Measurements from ENCODE around the gene UBE2E2.

Gene UBE2E2

GRCh38 chr3:23444386-23444785, 241.3 kb downstream of the UBE2E2 start:
- DNase-seq, result no peak

GRCh38 chr3:23446301-23446700, 243.2 kb downstream of the UBE2E2 start:
- no peak for DNase-seq

- DNase-seq, result no peak
Measured at GRCh38 chr3:23448998-23449537, 245.9 kb downstream of the UBE2E2 start.

GRCh38 chr3:23450051-23450450, 246.9 kb downstream of the UBE2E2 start:
- no peak for DNase-seq

- DNase-seq, result no peak
Measured at GRCh38 chr3:23450806-23451205, 247.7 kb downstream of the UBE2E2 start.

GRCh38 chr3:23452408-23452807, 249.3 kb downstream of the UBE2E2 start:
- DNase-seq, result no peak

GRCh38 chr3:23455084-23455483, 252.0 kb downstream of the UBE2E2 start:
- no peak for DNase-seq

GRCh38 chr3:23455775-23456174, 252.6 kb downstream of the UBE2E2 start:
- no peak for DNase-seq

- DNase-seq, result no peak
Measured at GRCh38 chr3:23457697-23458096, 254.6 kb downstream of the UBE2E2 start.

GRCh38 chr3:23459465-23459864, 256.3 kb downstream of the UBE2E2 start:
- no peak for DNase-seq

- no peak for DNase-seq
Measured at GRCh38 chr3:23459889-23460546, 256.9 kb downstream of the UBE2E2 start.

- no peak for DNase-seq
Measured at GRCh38 chr3:23461069-23461468, 257.9 kb downstream of the UBE2E2 start.

GRCh38 chr3:23463791-23464190, 260.7 kb downstream of the UBE2E2 start:
- no peak for DNase-seq

- DNase-seq, result no peak
Measured at GRCh38 chr3:23465569-23465968, 262.4 kb downstream of the UBE2E2 start.

GRCh38 chr3:23468203-23468602, 265.1 kb downstream of the UBE2E2 start:
- no peak for DNase-seq

GRCh38 chr3:23474580-23475357, 271.6 kb downstream of the UBE2E2 start:
- DNase-seq, result no peak

- DNase-seq, result no peak
Measured at GRCh38 chr3:23475446-23475845, 272.3 kb downstream of the UBE2E2 start.

GRCh38 chr3:23479026-23479425, 275.9 kb downstream of the UBE2E2 start:
- no peak for DNase-seq

- DNase-seq, result no peak
Measured at GRCh38 chr3:23479615-23480328, 276.6 kb downstream of the UBE2E2 start.

- no peak for DNase-seq
Measured at GRCh38 chr3:23480329-23480714, 277.2 kb downstream of the UBE2E2 start.

GRCh38 chr3:23481011-23481615, 278.0 kb downstream of the UBE2E2 start:
- DNase-seq, result no peak

- DNase-seq, result no peak
Measured at GRCh38 chr3:23481616-23482278, 278.6 kb downstream of the UBE2E2 start.
